Skeletal muscle satellite cell (primary cell): ENCODE data around the gene MICALL2.
A peak's percentile ranks its signal among the peaks of the same experiment; 100 is the strongest.

ENCODE experiments used
- H3K27me3 ChIP-seq: 2 replicates; pipeline ENCODE4 v1.7.0; 2013; ENCODE audit warnings: low read length; ENCODE audit not compliant: control insufficient read depth, insufficient read depth
- H3K36me3 ChIP-seq: 2 replicates; pipeline ENCODE4 v1.7.0; 2013; ENCODE audit warnings: mild to moderate bottlenecking, control low read depth, low read length; ENCODE audit not compliant: insufficient read depth
- H3K4me1 ChIP-seq: 2 replicates; pipeline ENCODE4 v1.7.0; 2013; ENCODE audit warnings: low read length; ENCODE audit not compliant: control insufficient read depth, insufficient read depth
- H3K4me2 ChIP-seq: 2 replicates; pipeline ENCODE4 v1.7.0; 2013; ENCODE audit warnings: mild to moderate bottlenecking, low read length
- H3K4me3 ChIP-seq: 2 replicates; pipeline ENCODE4 v1.7.0; 2013; ENCODE audit warnings: low read length
- H3K9ac ChIP-seq: 2 replicates; pipeline ENCODE4 v1.7.0; 2013; ENCODE audit warnings: mild to moderate bottlenecking, low read depth, low read length, moderate library complexity
- H3K9me3 ChIP-seq: replicated peaks from 2 replicates; pipeline ENCODE4 v1.7.0; 2013; ENCODE audit warnings: mild to moderate bottlenecking, control low read depth, low read length

The MICALL2 gene

DNA sequence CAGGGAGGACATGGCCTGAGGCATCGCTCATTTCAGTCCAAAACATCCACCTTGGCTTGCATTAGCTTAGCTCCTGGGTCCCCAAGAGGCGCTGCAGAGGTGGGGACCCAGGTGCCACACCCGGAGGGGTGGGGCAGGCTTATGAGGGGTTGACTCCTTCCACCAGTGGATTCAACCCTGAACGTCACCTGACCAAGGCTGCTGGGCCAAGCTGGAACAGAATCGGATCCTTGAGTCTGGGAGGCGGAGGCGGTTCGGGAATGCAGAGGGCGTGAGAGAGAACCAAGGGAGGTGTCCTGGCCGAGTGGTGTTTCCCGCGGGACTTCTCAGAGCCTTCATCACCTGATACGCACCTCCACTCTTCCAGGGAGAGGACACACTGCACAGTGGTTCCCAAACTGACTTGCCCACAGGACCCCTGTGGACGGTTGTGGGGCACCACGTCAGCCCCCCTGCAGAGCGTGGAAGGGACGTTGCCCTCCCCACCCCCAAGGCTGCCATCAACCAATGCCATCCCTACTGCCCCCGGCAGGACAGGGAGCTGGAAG lies 4.5 kb upstream of the MICALL2 start:
- Histone ChIP-seq H3K27me3 (no peaks in the 10 kb centered on the region), H3K9ac (no peak overlapping the region)

DNA sequence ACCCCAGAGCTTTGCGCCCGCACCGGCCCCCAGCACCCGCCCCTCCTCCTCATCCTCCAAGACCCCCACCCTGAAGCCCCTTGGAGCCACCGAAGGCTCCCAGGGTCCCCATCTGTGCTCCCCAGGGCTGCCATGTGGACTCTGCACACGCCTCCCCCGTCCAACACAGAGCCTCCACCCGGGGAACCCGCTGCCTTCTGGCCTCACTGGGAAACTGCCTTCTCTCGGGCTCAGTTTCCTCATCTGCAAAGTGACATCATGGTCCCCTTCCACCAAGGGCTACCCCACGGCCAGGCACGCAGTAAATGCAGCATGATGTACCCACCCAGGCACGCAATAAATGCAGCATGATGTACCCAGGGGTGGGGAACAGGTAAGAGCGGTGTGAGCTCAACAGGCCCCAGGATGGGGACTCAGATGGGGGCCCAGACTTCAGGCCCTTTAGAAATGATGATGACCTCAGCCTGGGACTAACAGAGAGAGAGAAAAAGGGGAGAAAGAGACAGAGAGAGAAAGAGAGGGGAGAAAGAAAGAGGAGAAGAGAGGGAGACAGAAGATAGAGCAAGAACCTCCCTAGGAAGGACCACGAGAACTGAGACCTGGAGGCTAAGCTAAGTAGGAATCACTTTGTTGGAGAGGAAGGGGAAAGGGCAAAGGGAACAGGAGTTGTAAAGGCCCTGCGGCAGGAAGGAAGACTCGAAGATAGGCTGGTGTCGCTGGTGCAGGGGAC lies 2.5 kb upstream of the MICALL2 start:
- Histone ChIP-seq H3K27me3 (no peaks in the 10 kb centered on the region), H3K4me1 (peaks cover 45% of the 10 kb centered on the region), H3K4me3 (no peak overlapping the region), H3K9me3 (no peaks in the 10 kb centered on the region), H3K4me2 (no peak overlapping the region), H3K9ac (no peak overlapping the region), H3K36me3 (no peaks in the 10 kb centered on the region)

More for the DNA sequence above, 4.5 kb upstream of the MICALL2 start:
- no peak overlapping the region for H3K4me3 ChIP-seq
- peaks cover 1% of the 10 kb centered on the region for H3K36me3 ChIP-seq
- H3K4me2 ChIP-seq, result no peak overlapping the region
- peaks cover 29% of the 10 kb centered on the region for H3K4me1 ChIP-seq
- H3K9me3 ChIP-seq, result no peaks in the 10 kb centered on the region

DNA sequence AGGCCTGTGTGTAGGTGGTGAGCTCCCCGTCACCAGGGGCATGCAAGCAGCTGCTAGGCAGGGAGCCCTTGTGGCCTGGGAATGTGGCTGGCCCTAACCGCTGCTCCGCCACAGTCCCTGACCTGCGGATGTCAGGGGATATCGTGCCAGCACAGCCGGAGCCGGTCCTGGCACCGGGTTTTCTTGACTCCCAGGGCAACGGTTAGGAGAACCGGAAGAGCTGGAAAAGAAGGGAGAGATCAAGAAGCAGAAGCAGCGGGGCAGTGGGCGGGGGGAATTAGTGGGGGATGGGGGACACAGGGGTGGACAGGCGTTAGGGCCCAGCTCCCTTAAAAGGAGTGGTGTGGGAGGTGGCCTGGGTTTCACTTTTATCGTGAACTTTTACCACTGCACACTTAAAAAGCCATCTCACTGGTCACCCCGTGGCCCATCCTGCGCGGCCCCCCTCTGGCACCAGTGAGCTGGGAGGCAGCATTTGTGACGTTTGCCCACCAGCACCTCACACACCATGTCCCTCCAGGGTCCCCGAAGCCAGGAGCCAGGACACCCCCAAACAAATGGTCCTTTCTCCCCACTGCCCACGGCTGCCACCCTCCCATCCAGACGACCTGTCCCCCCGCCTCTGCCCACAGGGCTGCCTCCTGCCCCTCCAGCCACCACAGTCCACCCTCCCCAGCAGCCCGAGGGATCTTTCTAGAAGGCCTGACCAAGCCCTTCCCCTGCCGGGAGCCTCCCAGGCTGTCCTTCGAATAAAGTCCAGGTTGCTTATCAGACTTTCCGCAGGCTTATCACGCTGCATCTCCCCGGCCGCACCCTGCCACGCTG lies 1.8 kb upstream of the MICALL2 start:
- Histone ChIP-seq H3K4me3 (no peak overlapping the region), H3K36me3 (no peaks in the 10 kb centered on the region), H3K9ac (no peak overlapping the region), H3K4me1 (peaks cover 41% of the 10 kb centered on the region), H3K9me3 (no peaks in the 10 kb centered on the region), H3K27me3 (no peaks in the 10 kb centered on the region), H3K4me2 (peak overlapping the region; percentile 86)

DNA sequence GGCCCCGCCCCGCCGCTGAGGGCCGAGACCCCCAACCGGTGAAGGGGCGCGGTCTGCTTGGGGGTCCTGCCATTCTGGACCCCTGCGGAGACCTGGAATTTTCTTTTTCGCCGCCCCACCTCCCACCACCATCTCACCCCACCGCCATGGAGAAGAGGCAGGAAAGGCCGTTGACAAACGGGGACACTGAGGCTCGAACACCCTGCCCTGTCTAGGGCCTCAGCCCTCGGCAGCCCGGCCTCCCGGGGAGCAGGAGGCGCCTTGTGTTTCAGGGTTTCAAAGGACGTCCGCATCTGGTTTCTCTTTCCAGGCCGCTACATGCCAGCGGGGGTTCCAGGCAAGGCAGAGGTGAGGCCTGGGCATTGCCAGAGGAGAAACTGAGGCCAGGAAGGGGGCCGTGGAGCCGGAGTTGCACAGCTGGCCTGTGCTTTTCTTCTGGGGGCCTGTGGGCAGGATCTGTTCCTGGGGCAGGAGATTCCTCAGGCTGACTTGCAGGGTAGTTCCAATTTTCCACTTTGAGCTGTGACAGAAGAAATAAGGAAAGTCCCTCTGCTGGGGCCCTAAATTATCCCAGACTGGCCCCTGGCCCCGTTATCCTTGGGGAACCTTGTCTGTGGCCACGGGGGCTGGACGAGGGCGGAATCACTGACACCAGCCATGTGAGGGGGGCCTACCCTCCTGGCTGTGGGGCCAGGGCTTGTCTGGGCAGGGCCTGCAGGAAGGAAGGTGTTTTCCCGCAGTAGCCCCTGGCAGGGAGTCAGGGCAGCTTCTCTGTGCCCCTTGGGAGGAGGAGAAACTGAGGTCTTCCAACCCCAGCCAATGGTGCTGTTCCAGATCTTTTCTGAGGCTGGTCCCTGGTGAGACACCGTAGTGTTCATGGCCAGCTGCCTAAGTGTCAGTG lies 900 bp upstream of the MICALL2 start:
- Histone ChIP-seq H3K36me3 (no peaks in the 10 kb centered on the region), H3K27me3 (no peaks in the 10 kb centered on the region), H3K4me1 (peaks cover 41% of the 10 kb centered on the region), H3K9me3 (no peaks in the 10 kb centered on the region), H3K4me3 (peak overlapping the region; percentile 57), H3K4me2 (peak overlapping the region; percentile 86), H3K9ac (peak overlapping the region; percentile 14)

DNA sequence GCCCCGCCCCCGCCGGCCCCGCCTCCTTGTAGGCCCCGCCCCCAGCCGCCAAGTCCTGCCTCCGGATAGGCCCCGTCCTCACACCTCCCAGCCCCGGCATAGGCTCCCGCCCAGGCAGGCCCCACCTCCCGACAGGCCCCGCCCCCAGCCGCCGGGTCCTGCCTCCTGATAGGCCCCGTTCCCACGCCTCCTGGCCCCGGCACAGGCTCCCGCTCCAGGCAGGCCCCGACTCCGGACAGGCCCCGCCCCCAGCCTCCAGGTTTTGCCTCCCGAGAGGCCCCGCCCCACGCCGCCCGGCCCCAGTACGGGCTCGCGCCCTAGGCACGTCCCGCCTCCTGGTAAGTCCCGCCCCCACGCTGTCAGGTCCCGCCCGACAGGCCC lies 232 bp upstream of the MICALL2 start:
- H3K4me1 ChIP-seq, result peaks cover 45% of the 10 kb centered on the region
- H3K4me2 ChIP-seq, result peak overlapping the region; percentile 99
- peak overlapping the region; percentile 88 for H3K9ac ChIP-seq
- H3K27me3 ChIP-seq, result no peaks in the 10 kb centered on the region
- no peaks in the 10 kb centered on the region for H3K9me3 ChIP-seq
- H3K4me3 ChIP-seq, result peak overlapping the region; percentile 90
- no peaks in the 10 kb centered on the region for H3K36me3 ChIP-seq

DNA sequence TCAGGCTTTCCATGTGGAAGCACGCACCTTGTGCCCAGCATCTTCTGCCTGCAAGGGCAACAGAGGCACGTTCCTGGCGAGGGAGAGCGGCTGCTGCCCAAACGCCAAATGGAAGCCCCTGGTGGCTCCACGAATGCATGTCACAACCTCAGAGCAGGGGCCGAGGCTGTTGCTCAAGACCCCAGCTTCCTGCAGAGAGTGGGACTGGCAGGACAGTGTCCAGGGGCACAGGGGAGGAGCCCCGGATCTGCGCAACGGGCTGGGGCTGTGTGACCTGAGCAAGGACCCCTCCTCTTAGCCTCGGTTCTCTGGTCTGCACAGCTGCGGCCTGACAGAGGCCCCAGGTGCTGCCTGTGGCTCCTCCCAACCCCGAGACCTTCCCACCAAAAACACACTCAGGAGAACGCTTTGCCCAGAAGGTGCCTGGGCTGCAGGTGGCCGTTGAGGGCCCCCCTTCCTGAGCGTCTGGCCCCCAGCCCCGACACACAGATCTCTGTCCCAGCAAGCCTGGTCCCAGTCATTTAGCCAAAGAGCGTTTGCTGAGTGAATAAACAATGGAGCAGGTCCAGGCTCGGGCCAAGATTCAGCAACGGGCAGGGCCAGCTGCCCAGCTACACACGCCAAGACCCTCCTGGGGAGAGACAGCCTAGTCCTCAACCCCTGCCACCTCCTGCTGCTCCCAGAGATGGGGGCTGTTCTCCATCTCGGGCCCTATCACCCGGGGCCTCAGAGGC lies 1.2 kb downstream of the MICALL2 start:
- Histone ChIP-seq H3K36me3 (no peaks in the 10 kb centered on the region), H3K4me1 (peaks cover 45% of the 10 kb centered on the region), H3K27me3 (no peaks in the 10 kb centered on the region), H3K9ac (peak overlapping the region; percentile 88), H3K4me3 (peak overlapping the region; percentile 90), H3K4me2 (peak overlapping the region; percentile 99), H3K9me3 (no peaks in the 10 kb centered on the region)

DNA sequence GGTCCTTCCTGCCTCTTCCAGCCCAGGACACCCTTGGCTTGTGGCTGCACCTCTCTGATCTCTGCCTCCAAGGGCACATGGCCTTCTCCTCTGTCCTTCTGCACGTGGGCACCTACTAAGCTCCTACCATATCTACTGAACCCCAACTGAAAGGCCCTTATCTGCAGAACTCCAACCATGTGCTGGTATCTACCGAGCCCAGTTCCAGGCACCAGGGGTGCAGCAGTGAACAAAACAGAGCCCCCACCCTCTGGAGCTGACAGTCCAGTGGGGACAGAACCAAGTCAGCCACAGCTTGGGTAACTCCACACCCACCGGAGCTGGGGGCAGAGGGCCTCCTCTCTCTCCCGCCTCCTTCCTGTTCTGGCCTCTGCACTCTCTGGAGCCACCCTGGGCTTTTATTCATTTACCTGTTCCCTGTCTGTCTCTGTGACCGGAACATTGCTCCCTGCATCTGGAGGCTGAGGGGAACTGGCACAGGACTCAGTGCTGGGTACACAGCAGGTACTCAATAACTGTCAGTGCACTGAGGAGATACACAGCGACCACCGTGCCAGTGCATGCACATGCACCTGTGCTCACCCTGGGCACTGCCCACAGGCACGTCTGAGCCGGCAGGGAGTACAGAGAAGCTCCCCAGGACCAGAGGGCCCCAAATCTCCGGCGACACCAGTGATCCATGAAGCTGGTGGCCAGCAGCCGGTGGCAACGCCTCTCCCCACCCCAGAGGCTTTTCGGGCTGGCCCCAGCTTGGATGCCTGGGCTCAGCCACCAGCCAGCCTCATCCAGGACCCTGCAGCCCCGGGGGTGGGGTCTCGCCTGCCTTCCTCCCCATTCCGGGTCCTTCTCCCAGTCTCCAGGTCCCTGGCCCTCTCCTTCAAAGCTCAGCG lies 2.0 kb downstream of the MICALL2 start:
- Histone ChIP-seq H3K4me1 (peaks cover 37% of the 10 kb centered on the region), H3K4me3 (peak overlapping the region; percentile 90), H3K4me2 (peak overlapping the region; percentile 99), H3K9ac (peak overlapping the region; percentile 88), H3K9me3 (no peaks in the 10 kb centered on the region), H3K36me3 (no peaks in the 10 kb centered on the region), H3K27me3 (no peaks in the 10 kb centered on the region)

DNA sequence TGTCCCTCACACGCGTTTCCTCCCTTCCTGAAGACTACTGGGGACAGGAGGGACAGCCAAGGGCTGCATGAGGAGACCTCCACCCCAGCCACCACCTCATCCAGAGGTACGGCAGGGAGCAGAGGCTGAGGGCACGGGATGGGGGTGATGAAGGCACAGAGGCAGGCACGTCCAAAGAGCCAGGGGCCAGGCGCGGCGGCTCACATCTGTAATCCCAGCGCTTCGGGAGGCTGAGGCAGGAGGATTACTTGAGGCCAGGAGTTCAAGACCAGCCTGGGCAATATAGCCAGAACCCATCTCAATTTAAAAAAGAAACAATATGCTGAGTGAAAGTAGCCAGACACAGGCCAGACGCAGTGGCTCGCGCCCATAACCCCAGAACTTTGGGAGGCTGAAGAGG lies 3.3 kb downstream of the MICALL2 start:
- Histone ChIP-seq H3K4me1 (peaks cover 33% of the 10 kb centered on the region), H3K4me2 (no peak overlapping the region), H3K27me3 (no peaks in the 10 kb centered on the region), H3K36me3 (no peaks in the 10 kb centered on the region), H3K9me3 (no peaks in the 10 kb centered on the region), H3K4me3 (no peak overlapping the region), H3K9ac (no peak overlapping the region)

DNA sequence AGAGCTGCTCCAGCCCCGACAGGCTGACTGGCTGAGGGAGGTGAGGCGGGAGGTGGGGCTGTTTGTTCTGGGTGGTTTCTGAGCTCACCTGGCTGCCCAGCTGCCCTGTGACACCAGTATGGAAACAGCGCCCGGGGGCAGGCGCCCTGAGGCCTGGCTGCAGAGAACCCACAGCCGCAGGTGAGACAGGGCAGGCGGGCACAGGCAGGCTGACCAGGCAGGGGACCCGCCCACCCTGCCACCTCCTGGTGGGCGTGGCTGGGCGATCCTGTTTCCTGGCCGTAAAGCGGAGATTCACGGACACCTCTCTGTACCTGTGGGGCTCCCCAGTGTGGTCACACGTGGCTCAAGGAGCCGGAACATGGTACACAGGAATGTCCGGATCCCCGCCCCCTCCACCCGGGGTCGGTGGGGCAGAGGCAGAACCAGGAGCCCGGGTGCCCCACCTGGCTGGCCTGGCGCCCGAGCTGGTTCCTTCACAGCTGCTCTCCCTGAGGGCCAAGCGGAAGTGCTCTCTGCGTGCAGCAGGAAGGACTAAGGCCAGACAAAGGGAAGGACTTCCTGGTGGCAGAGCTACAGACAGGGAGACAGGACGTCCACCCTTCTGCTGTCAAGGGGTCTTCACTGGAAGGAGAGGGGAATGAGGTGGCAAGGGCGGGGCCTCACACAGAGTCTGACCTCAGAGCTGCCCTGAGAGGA lies 3.9 kb downstream of the MICALL2 start:
- Histone ChIP-seq H3K4me2 (no peak overlapping the region), H3K27me3 (no peaks in the 10 kb centered on the region), H3K9ac (no peak overlapping the region), H3K4me1 (peaks cover 29% of the 10 kb centered on the region), H3K36me3 (no peaks in the 10 kb centered on the region), H3K9me3 (no peaks in the 10 kb centered on the region), H3K4me3 (no peak overlapping the region)
